Chondrocyte (in vitro differentiated cells): Measurements from ENCODE around the gene VPS29. TPM values are rescaled to one million over a fixed set of nuclear protein-coding genes. Genes with fewer than 3 reads are reported as not detected.

ENCODE experiments used
- DNase-seq: peaks from one replicate; pipeline ENCODE4 v3.0.0; 2021; ENCODE audit warnings: mixed read lengths, low spot score
- H3K27ac Mint-ChIP-seq: one replicate; pipeline ENCODE4 v1.8.0; 2021; ENCODE audit warnings: mild to moderate bottlenecking, moderate library complexity, mixed read lengths; ENCODE audit not compliant: unreplicated experiment
- H3K27me3 Mint-ChIP-seq: 2 replicates; pipeline ENCODE4 v1.8.0; 2021; ENCODE audit warnings: low read depth, mixed read lengths
- H3K36me3 Mint-ChIP-seq: 2 replicates; pipeline ENCODE4 v1.8.0; 2021; ENCODE audit warnings: low read depth, mixed read lengths
- H3K4me1 Mint-ChIP-seq: 2 replicates; pipeline ENCODE4 v1.8.0; 2021; ENCODE audit warnings: low read depth, mild to moderate bottlenecking, mixed read lengths
- H3K4me3 Mint-ChIP-seq: one replicate; pipeline ENCODE4 v1.8.0; 2021; ENCODE audit warnings: mild to moderate bottlenecking, moderate library complexity, mixed read lengths; ENCODE audit not compliant: unreplicated experiment
- H3K9me3 Mint-ChIP-seq: 2 replicates; pipeline ENCODE4 v1.8.0; 2021; ENCODE audit warnings: low read depth, mixed read lengths
- total RNA-seq: library from RNA; stranded (reverse); gene quantifications from 3 replicates; pipeline ENCODE4 v1.2.1, GENCODE V29; 2021
- TF ChIP-seq, protein P1 (sequence below): fragments of 200-600 bp; sonication (generic); IDR thresholded peaks from 2 replicates; pipeline ENCODE4 v1.5.0; 2021; ENCODE audit warnings: antibody characterized with exemption, mild to moderate bottlenecking, moderate library complexity

The VPS29 gene
- total RNA-seq, 1 donor from 2014 or later: 90.4 TPM

DNA sequence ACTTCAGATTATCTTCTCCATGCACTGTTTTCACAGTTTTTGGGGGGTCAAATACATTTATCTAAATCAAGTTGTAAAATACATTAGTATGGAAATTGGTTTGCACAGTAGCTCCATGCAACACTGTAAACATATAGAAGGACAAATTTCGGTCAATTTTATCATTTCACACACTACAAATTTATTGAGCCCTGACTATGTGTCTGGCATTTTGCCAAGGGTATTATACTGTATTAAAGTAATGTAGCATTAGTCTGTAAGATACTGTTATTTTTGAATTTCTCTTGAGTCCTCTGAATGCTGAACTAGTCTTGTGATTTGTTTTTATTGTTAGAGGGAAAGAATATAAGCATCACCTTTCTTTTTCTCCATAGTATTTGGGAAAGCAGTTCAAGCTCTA is 1.5 kb upstream of the VPS29 start:
- H3K4me3 Mint-ChIP-seq: no peak overlapping the region
- H3K9me3 Mint-ChIP-seq: no peaks in the 10 kb centered on the region

DNA sequence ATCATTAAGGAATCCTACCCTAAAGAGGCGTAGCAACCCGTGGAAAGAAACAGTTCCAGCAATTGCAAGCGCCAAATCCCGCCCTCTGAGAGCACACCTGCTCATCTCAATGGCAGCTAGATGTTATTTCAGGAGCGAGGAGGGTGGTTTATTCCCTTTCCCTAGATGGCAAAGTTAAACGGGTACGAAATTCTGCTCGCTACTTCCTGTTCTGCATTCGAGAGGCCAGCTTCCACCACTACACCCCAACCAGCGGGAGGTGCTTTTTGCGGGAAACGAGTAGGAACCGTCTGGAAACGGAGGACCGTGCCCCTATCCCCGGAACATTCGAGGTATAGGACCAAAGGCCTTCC is 536 bp downstream of the VPS29 start:
- no peaks in the 10 kb centered on the region for H3K36me3 Mint-ChIP-seq
- DNase-seq: no peak
- H3K27ac Mint-ChIP-seq: peak overlapping the region; percentile 98
- TF ChIP-seq, protein P1, sequence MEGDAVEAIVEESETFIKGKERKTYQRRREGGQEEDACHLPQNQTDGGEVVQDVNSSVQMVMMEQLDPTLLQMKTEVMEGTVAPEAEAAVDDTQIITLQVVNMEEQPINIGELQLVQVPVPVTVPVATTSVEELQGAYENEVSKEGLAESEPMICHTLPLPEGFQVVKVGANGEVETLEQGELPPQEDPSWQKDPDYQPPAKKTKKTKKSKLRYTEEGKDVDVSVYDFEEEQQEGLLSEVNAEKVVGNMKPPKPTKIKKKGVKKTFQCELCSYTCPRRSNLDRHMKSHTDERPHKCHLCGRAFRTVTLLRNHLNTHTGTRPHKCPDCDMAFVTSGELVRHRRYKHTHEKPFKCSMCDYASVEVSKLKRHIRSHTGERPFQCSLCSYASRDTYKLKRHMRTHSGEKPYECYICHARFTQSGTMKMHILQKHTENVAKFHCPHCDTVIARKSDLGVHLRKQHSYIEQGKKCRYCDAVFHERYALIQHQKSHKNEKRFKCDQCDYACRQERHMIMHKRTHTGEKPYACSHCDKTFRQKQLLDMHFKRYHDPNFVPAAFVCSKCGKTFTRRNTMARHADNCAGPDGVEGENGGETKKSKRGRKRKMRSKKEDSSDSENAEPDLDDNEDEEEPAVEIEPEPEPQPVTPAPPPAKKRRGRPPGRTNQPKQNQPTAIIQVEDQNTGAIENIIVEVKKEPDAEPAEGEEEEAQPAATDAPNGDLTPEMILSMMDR: peak; percentile 32
- H3K4me1 Mint-ChIP-seq: peaks cover 31% of the 10 kb centered on the region
- no peaks in the 10 kb centered on the region for H3K27me3 Mint-ChIP-seq
- H3K9me3 Mint-ChIP-seq: no peaks in the 10 kb centered on the region
- H3K4me3 Mint-ChIP-seq: peak overlapping the region; percentile 98

More for the DNA sequence above, 1.5 kb upstream of the VPS29 start:
- Mint-ChIP-seq H3K36me3 (no peaks in the 10 kb centered on the region), H3K27me3 (no peaks in the 10 kb centered on the region), H3K27ac (no peak overlapping the region), H3K4me1 (peaks cover 31% of the 10 kb centered on the region)
- no peak for DNase-seq
- TF ChIP-seq, protein P1: no peak

DNA sequence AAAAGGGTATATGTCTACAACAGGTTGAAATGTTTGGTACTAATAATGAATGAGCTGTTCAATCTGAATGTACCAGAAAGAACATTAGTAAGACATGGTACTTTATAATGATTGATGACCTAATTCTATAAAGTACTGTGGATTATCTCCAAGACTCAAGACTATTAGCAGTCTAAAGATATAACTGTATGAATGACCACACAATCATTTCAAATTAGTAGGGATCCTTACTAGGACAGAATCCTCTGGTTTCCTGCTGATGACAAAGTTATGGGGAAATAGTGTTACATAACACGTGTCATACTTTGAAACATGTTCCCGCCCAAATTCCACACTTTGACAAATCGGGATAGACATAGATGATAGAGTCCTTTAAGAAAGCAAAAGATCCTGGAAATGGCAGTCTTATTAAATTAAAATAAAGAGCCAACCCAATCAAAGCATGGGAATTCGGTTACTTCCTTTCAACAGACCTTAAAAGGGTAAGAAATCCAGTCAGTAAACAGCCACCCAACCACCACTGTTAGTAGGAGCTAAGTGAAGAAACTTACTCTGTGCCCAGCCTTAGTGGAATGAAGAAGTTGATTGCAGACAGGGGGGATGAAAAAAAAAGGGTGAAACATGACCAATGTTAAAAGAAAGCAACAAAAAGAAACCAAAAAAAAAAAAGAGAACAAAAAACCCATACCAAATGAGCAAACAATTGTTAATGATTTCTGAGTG is 2.8 kb downstream of the VPS29 start:
- peak overlapping the region; percentile 57 for H3K27ac Mint-ChIP-seq
- no peaks in the 10 kb centered on the region for H3K27me3 Mint-ChIP-seq
- peak overlapping the region; percentile 12 for H3K4me3 Mint-ChIP-seq
- no peaks in the 10 kb centered on the region for H3K9me3 Mint-ChIP-seq
- TF ChIP-seq, protein P1: no peak
- peaks cover 31% of the 10 kb centered on the region for H3K4me1 Mint-ChIP-seq
- no peak for DNase-seq
- H3K36me3 Mint-ChIP-seq: peaks cover 3% of the 10 kb centered on the region

DNA sequence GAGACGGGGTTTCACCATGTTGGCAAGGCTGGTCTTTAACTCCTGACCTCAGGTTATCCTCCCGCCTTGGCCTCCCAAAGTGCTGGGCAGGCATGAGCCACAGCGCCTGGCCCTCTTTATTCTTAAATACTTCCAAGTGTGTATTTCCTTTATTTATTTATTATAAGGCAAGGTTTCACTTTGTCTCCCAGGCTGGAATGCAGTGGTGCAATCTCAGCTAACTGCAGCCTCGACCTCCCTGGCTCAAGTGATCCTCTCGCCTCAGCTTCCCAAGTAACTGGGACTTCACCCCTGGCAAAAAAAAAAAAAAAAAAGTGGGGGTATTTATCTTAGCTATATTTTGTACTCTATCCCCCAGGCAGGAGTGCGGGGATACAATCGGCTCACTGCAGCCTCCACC is 26.5 kb downstream of the VPS29 start:
- Mint-ChIP-seq H3K4me1 (no peaks in the 10 kb centered on the region), H3K36me3 (no peaks in the 10 kb centered on the region), H3K27me3 (no peaks in the 10 kb centered on the region), H3K27ac (no peak overlapping the region), H3K9me3 (no peaks in the 10 kb centered on the region), H3K4me3 (no peak overlapping the region)
- TF ChIP-seq, protein P1: no peak
- DNase-seq: no peak

DNA sequence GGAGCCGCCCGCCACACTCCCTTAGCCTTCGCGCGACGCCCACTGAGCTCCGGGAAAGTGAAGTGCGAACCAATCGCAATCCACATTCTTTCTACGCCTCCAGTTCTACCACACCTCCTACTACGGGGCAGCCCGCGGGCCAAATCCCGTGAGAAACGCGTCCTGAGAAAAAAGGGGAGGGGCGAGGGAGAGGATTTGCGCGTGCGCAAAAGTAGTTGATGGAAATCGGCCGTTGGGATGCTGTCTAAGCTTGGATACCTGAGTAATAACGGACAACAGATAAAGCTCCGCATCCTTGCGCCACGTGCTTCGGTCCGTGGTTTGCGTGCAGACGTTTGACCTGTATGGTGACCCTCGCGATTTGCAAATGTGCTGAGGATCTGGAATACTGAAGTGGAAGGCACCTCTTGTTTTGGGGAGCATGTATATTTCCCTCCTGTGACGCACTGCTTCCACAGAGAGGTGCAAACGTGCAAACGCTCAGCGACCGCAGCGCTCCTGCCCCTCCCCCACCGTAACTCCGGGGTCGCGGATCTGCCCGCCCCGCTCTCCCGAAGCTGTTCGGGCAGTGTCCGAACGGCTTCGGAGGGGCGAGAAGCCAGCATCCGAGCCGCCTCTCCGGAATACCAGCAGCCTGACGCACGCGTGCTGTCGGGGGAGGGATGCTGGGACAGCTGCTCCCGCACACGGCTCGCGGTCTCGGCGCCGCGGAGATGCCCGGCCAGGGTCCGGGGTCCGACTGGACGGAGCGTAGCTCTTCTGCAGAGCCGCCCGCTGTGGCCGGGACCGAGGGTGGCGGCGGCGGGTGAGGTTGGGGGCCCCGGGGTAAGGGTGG is 33.5 kb downstream of the VPS29 start, which contains the start of the genes FAM216A and GPN3:
Gene FAM216A, plus strand, starts transcription at position 632 of the 835 bp plus-strand sequence. Its CDS starts 31 bp downstream, at position 663.
Gene GPN3, minus strand, starts transcription at position 44 of the 835 bp plus-strand sequence. CDS start 54 bp downstream, outside the sequence.
- Mint-ChIP-seq H3K27me3 (no peaks in the 10 kb centered on the region), H3K4me3 (peak within 1 kb of the TSS; percentile 98), H3K27ac (peak within 1 kb of the TSS; percentile 98), H3K9me3 (no peaks in the 10 kb centered on the region), H3K4me1 (peaks cover 32% of the 10 kb centered on the region), H3K36me3 (no peaks in the 10 kb centered on the region)
- DNase-seq: peak; percentile 97
- TF ChIP-seq, protein P1: no peak
